Stimulated activated CD4-positive, alpha-beta T cell treated with anti-CD3 and anti-CD28 coated beads, Interleukin-12 subunit alpha, Interleukin-12 subunit beta, amount 100 ng/mL, for 24 hours (primary cell): ENCODE data around the gene EXPH5.

Experiments used
- DNase-seq, 2 experiments: peaks; one replicate each; pipeline ENCODE4 v3.0.0-alpha.2; 2020; ENCODE audit warnings: low read depth in 2 of 2

Gene EXPH5

DNA sequence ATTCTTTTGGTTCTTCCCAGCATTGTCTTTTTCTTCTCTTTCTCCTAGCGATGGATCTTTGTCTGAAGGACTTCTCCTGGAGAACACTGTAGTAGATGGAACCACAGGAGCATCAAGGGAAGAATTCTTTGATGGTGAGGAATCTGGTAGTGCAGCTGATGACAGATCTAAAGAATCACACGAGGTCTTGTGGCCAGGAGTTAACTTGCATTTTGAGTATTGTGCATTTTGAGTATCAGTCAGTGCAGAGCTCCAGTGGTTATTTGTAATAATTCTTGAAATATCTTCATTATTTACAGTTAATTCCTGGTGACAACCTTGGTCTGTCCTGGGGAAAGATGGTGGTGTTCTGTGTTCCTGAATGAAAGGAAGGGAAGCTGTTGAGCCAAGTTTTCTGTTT lies 80.9 kb downstream of the EXPH5 start:
- no peak for DNase-seq

DNA sequence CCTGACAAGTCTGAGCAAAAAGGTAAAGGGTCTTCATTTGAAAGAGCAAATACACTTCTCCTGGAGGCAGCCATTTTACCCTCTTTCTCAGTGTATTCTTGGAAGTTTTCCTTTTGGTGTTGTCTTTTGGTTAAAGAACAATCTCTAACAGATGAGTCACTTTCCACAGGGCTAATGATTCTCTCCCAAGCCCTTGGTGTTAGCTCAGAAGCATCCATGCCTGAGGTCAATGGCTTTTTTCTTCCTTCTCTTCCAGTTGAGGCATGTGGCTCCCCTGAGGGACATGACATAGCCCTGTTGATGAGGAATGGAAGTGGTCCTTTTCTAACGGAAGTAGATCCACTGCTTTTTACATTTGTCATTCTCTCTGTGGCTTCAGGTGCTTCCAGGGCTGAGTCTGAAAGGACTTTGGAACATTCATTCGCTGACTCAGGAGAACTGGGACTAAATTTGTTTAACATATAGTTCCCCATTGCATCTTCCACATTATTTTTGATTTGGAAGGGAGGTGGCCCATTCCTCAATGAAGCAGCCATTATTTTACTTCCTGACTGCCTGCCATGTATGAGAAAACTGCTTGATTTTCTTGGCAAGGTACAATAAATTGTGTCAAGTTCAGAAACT lies 81.6 kb downstream of the EXPH5 start:
- no peak for DNase-seq

DNA sequence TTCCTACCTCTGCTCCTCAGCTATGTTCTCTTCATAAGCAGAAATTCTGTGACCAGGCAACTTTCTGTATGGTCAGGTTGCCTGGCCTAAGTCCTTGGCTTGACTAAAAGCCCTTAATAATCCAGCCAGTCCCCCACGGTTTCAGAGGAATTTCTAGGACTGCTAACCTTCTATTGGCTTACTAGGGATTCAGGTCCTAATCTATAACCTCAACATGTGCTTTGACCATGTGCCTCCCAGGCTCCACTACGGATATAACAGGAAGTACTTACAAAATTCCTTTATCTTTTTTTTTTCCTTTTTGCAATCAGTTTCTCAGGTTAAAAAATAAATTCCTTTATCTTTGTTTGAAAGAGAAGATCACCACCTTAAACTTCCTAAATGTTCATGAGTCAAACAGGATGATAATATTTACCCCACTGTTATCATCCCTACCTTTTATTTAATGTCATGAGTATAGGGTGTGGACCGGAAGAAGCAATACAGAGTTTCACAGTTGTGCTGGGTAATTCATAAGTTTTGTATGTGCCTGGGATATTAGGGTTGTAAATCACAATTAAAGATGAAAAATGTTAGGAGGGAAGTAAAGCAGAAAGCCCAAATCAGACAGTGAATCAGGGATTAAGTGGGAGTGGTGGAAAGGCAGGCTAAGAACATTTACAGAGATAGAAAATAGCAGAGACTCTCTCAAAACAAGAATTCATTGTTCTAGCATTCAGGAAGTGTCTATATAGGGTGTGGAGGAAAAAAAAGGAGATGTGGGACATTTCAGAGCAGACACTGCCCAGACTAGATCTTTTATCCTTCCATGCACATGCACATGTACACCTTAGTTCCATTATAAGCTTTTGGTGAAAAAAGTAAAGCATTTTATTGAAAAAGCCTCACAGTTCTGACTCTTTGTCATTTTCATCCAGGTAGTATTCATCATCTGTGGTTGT lies 84.6 kb downstream of the EXPH5 start:
- no peak for DNase-seq

DNA sequence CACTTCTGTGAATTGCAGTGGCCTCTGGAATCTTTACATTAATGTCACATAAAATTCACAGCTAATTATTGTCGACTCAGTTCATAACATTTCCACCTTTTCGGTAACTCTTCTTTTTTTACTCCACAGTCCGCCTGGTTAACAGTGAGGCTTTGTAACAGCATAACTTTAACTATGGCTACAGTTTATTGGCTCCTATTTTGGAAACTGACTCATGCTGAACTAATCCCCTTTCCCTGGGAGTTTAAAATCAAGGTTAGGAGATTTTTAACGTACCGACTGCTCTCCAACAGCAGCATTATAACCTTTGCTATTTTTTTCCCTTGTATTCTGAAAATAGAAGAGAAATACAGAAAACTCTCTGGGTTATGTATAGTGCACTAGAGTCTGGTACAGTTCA lies 92.2 kb downstream of the EXPH5 start:
- DNase-seq, result no peak

DNA sequence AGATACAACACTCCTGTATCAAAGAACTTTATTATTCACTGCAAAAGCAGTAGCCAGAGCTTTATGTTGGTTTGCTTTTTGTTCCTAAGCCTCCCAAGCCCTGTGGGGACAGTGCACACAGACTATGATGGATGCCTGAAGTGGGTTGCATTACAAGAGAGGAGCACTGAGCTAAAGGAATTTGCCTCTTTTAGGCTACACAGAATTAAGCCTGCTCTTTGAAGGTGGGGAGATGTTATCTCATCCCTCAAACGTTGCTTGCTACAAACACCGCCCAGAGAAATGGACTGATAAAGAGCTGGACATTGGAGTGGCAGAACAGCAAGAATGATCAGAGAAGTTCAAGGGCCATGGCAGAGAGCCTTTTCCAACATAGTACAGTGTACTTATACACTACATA lies 92.8 kb downstream of the EXPH5 start:
- no peak for DNase-seq

DNA sequence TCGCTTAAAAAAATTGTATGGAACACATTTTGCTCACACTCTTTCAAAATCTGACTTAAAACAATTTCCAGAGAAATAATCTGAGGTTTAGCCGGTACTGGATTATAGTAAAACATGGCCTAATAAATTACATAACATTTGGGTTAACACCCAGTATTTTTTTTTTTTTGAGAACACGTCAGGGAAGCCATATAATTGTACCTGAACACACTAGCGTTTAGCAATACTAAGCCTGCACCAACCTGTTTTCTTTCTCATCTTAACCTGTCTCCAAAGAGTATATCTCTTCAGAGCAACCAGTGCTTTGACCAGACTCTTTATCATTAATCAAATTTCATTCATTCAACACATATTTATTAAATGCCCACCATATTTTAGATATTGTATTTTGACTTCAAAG lies 93.4 kb downstream of the EXPH5 start:
- DNase-seq, result no peak

DNA sequence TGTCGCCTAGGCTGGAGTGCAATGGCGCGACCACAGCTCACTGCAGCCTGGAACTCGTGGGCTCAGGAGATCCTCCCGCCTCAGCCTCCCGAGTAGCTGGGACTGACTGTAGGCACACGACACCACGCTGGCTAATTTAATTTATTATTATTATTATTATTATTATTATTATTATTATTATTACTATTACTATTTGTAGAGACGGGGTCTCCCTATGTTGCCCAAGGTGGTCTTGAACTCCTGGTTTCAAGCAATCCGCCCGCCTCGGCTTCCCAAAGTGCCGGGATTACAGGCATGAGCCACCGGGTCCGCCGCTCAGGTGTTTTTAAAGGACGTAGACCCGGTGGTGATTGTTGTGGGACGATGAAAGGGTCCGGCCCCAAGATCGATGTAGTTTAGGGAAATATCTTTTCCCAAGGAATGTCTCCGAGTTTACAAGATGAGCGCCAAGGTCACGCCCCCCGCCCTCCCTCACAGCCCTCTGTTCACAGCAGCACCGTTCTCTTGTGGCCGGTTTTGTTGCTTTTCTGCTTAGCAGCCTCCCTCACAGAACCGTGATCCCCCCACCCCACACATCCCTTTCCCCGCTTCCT lies 94.7 kb downstream of the EXPH5 start:
- no peak for DNase-seq

DNA sequence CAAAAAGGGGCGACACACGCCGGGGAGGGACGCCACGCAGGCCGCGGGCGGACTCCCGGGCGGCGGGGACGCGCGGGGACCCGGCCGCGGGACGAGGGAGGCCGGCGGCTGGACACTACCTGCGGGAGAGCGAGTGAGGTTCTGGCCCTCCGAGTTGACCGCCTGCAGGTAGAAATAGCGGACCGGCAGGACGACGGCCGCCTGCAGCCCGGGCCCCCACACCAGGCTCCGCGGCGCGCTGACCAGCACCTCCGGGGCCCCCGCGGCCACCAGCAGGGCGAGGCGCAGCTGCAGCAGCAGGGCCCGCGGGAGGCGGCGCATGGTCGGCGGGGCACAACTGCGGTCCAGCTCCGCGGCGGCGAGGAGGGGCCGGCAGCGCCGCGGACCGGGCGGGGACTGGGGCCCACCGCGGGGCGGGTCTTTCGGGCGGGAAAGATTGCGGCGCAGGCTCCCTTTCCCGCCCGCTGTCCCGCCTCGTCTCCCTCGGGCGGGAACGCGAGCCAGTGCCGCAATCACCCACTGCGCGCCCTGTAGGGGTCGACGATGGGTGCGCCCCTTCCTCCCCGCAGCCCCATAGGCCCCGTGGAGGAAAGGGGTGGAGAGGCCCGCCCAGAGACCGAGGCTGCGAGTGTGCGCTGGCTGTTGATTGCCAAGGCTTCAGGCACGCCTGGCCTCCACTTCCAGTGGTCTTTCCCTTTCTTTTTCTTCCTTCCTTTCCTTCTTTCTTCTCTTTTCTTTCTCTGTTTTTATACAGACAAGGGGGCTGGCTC lies 95.3 kb downstream of the EXPH5 start, which contains the start of gene POGLUT3:
Gene POGLUT3, minus strand, starts transcription at position 339 of the 770 bp plus-strand sequence. Its CDS starts 18 bp downstream, at position 321.
- peak in 1 of 2 experiments; percentile 28 for DNase-seq

DNA sequence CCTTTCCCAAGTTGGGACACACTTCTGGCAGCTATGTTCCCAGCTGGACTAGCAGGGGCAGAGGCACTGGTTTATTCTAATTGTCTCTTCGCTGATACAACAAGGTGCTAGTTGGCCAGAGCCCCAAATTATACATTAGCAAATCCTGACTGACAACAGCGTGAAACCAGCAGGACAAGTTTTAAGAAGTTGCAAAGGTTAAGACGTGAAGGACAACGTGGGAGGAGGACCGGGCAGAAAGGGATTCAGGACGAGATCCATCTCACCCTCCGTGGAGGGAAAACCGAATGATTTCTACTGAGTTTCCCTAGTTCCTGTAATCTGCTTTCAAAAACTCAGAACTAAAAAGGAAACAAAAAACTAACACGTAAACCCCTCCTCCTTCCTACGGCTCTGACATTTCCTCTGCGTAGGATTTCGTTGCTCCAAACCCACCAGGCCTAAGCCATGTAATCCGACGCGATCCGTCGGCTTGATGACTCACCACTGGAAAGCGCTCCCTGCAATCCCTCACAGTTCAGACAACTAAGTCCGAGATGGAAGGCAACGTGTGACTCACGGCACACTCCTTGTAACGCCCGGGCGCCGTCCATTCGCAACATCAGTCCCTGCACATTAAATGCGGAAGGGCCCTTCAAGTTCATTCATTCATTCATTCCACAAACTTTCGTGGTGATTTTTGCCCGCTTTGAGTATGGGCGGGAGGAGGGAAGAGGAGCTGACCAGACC lies 96.1 kb downstream of the EXPH5 start:
- peak; percentile 52 to 63 for DNase-seq

DNA sequence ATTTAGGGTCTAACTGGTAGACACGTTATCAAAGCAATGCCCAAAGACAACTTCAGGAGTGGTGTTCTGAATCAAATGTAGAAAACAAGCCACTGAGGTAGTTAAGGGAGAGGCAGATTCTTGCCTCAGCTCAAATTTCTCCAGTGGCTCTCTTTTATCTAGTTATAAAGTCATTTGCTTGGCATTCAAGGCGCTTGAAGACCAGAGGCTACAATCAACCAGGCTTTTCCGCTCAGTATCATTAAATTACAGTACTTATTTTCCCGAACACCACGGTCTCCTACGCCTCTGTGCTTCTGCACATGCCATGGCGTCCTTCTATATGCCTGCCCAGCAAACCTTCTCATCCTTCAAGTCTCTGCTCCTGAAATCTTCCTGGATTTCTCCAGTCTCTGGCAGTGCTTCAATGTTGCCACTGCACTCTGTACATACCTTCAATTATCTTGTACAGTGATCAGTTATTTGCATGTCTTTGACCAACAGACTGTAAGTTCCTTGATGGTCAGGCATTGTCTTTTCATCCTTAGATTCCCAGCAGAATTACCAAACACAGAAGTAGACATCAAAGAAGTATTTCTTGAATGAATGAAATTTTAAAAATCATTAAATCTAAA lies 96.8 kb downstream of the EXPH5 start:
- DNase-seq, result no peak

DNA sequence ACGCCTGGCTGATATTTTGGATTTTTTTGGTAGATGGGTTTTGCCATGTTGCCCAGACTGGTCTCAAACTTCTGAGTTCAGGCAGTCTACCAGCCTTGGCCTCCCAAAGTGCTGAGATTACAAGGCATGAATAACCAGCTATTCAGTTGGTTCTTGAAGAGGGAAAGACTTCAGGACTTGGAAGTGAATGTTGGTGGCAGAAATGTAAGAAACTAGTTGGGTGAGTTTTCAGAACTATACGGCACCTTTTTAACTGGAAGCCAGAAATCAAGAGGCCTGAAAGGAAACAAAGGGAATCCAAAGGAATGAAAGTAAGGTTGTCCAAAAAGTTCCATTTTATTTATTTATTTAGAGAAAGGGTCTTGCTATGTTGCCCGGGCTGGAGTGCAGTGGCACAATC lies 98.2 kb downstream of the EXPH5 start:
- DNase-seq, result no peak

DNA sequence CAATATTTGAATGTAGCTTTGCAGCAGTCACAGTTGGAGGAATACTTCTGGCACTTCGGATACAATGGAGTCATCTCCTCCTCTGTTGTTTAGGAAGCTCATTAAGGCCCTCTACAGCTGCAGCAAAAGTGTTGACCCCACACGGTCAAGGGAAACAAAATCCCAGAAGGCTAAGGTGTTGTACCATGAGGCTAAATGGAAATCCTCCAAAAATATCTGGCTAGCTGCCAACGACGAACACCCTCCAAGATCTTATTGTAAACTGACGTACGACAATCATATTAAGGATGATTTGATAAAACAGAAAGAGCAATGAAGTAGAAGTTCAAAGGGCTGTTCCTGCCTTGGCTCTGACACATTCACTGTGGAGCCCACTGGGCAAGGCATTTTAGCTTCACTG lies 99.4 kb downstream of the EXPH5 start:
- no peak for DNase-seq

DNA sequence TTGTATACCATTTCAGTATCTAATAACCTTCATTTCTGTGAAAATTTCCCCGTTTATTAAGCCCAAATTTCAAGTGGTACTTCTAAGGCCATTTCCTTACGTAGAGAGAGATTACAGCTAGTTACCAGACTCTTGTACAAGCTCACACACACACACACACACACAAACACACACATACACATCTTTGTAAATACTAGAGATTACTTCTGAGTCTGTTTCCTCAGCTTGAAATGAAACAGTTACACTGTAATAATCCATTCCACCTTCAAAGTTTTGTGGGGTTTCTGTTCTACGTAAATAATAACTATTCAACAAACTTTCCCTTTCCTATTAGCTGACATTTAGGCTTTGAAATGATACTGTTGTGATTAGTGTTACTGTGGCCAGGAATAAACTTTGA lies 101.6 kb downstream of the EXPH5 start:
- DNase-seq, result no peak

DNA sequence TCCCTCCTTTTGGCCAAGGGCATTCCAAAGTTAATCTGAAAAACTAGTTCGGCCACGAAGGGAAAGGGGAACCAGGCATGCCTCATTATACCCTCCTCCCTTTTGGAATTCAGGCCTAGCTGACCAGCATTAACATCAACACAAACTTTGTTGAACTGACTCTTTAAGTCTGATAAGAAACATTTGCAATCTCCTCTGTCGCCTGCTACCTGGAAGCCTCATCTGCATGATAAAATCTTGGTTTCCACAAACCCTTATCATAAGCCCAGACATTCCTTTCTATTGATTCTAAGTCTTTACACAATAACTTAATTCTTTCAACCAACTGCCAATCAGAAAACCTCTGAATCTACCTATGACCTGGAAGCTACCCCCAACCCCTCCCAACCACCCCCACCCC lies 106.7 kb downstream of the EXPH5 start:
- no peak for DNase-seq

DNA sequence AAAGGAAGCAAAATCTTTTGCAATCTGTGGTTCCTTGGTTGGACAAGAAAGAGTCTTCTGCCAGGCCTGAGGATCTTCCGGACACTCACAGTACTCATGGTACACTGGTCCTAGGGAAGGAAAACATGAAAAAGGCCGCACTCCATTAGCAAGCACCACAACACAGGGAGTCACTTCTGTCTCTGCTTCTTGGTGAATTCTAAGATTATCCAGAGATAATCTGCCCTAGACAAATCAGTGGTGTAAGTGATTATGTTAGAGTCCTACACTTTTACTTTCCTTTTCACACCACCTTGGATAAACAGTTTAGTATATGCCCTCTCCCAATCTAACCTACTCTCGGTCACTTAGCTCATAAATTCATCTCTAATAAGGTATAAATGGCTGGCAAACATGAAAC lies 107.2 kb downstream of the EXPH5 start:
- DNase-seq, result no peak

DNA sequence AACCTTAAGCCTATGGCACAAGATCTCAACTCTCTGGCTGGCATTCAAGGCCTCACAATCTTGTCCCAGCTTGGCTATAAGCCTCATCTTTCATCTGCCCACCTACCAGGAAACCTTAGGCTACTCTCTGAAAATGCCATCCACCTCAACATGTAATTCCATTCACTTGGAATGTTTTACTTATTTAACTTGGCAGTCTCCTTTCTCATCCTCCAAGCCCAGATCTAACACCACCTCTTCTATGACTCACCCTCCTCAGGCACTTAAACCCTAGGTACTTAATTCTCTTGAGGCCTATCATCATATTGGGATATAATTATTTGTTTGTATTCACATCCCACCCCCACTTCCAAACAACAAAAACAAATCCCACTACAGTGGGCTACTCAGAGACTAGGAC lies 110.4 kb downstream of the EXPH5 start:
- no peak for DNase-seq

DNA sequence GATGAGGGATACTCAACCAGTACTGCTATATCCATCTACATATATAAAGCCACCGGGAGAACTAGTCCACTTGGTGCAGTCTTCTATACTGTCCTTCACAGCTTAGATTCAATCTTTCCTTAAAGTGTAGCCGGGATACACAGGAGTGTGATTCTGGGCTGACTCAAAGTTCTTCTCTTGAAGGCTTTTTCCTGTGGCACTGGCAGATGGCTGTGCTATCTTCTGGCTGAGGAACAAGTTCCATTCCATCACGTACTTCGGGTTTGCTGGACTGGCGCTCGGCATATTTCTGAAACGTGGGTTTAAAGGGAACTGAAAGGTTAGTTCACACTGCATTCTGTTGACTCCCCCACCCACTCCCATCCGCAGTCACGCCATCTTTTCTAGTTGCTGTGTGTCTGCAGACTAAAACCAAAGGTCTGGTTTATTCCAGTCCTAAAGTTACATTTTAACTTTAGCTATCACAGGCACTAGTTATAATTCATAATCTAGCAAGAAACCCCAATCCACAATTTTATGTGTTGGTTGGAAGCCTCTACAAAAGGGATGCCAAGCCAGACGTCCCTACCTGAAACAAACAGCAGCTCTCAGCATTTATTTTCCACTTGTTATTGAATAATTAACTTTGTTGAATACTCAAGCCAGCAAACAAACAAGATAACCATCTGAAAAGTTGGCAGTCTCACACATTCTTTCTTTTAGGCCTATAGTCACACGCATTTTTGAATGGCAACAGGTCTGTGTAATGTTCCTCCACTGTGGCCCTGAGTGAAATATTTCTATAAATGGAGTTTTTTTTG lies 118.7 kb downstream of the EXPH5 start:
- no peak for DNase-seq

DNA sequence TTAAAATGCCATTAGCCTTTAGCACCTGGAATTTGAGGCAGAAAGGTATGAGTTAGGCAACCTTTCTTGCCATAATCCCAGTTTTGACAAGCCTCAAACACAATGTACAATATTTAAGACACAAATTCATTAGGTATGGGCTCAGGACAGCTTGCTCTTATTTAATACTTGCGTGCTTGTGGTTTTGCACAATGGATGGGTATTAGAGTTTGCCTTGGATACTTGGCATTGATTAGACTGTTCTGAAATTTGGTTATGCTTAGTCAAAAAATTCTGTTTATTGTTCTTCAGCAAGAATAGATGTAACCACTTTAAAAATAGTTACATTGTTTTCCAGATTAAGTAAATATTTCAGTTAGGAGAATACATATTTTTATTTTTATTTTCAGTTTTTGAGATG lies 120.9 kb downstream of the EXPH5 start:
- no peak for DNase-seq

DNA sequence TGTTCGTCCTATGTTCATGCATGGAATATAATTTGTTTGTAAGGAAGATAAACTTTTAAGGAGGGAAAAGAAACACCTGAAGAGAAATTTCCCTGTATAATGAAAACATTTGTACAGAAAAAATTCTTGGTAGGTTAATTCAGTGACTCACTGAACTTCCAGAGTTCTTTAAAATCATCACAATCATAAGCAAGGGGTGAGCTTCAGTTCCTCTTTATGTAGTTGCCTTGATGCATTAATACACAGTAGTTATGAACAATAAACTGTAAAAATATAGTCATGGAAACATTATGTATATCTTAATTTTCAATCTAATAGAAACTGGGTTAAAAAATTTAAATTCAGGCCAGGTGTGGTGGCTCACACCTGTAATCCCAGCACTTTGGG lies 125.1 kb downstream of the EXPH5 start:
- DNase-seq, result no peak
